ENCODE data around the gene WDR26.

- TF ChIP-seq CTCF (IDR thresholded peaks at IDR 0.05): no peak
- no peak for TF ChIP-seq POLR2A (IDR thresholded peaks at IDR 0.05)
Measured at GRCh38 chr1:224447971-224448370, 13.4 kb upstream of the WDR26 start.

All from lower leg skin (tissue), 3 donors.